A673 (cell line): ENCODE measurements around the gene PGP.

Source experiments
- CTCF ChIP-seq: fragments of 300-800, 200-600 bp; sonication (generic); conservative IDR thresholded peaks from 2 replicates; pipeline ENCODE4 v1.5.1; 2017; ENCODE audit warnings: low read depth, mild to moderate bottlenecking, antibody characterized with exemption, low read length, moderate library complexity, mixed read lengths
- EZH2 ChIP-seq: fragments of 200-600 bp; sonication (generic); IDR thresholded peaks from 2 replicates; pipeline ENCODE4 v1.6.1; 2017; ENCODE audit warnings: borderline replicate concordance, low read depth, mild to moderate bottlenecking, mixed read lengths, antibody characterized with exemption, low read length; ENCODE audit not compliant: poor library complexity, severe bottlenecking

GRCh38 chr16:2207872-2208271 is 6.8 kb downstream of the PGP start:
- TF ChIP-seq CTCF (no peak), EZH2 (no peak)
